IMR-90 (cell line): ENCODE results near the gene UBA7. TPM values are rescaled to one million over a fixed set of nuclear protein-coding genes. Genes with fewer than 3 reads are reported as not detected.

Source experiments
- ATAC-seq: fragments of 200-7000 bp; cut with Tn5 transposase; 2 replicates; pipeline ENCODE4 v1.9.1; 2020; ENCODE audit warnings: low read depth, mild to moderate bottlenecking, moderate library complexity
- BruUV-seq: library from RNA; stranded (reverse); fragments of 400-500 nt; replicated peaks from 2 replicates; lab custom pipeline; 2021; lab: Mats Ljungman, UMichigan
- CTCF ChIA-PET: fragments of 300-600 bp; formaldehyde crosslinking; extraction: SDS; loops from one replicate; lab custom pipeline; 2021; ENCODE audit warnings: antibody characterized with exemption; lab: Yijun Ruan, JAX
- POLR2A ChIA-PET: fragments of 300-600 bp; sonication (Branson Sonifier 250); formaldehyde crosslinking; loops from one replicate; lab custom pipeline; 2022; ENCODE audit warnings: antibody characterized with exemption; ENCODE audit not compliant: unreplicated experiment; lab: Charles Lee
- DNase-seq: peaks from one replicate; pipeline ENCODE4 v3.0.0; 2013
- H2AFZ ChIP-seq: replicated peaks from 2 replicates; pipeline ENCODE3; 2013; ENCODE audit warnings: low read length, mild to moderate bottlenecking; ENCODE audit not compliant: poor library complexity
- H2AK5ac ChIP-seq: 2 replicates; pipeline ENCODE4 v1.6.1; 2013; ENCODE audit warnings: low read depth, low read length, inconsistent platforms
- H2AK9ac ChIP-seq: replicated peaks from 2 replicates; pipeline ENCODE3; 2013; ENCODE audit warnings: mild to moderate bottlenecking, low read depth, low read length, moderate library complexity; ENCODE audit not compliant: poor library complexity
- H2BK120ac ChIP-seq: 2 replicates; pipeline ENCODE4 v1.6.1; 2013; ENCODE audit warnings: low read depth, low read length, inconsistent platforms
- H2BK15ac ChIP-seq: 3 replicates; pipeline ENCODE4 v1.6.1; 2013; ENCODE audit warnings: low read depth, low read length, inconsistent platforms
- H2BK20ac ChIP-seq: 2 replicates; pipeline ENCODE4 v1.6.1; 2013; ENCODE audit warnings: low read depth, mild to moderate bottlenecking, inconsistent platforms, low read length, moderate library complexity
- H2BK5ac ChIP-seq: 2 replicates; pipeline ENCODE4 v1.6.1; 2013; ENCODE audit warnings: mild to moderate bottlenecking, low read depth, low read length, inconsistent platforms; ENCODE audit not compliant: poor library complexity, severe bottlenecking
- H3K14ac ChIP-seq: replicated peaks from 2 replicates; pipeline ENCODE4 v1.6.1; 2013; ENCODE audit warnings: low read depth, low read length, inconsistent platforms
- H3K18ac ChIP-seq: 2 replicates; pipeline ENCODE4 v1.6.1; 2013; ENCODE audit warnings: low read depth, low read length, control low read depth
- H3K23ac ChIP-seq: 2 replicates; pipeline ENCODE4 v1.6.1; 2013; ENCODE audit warnings: low read depth, low read length, inconsistent platforms
- H3K27ac ChIP-seq: 2 replicates; pipeline ENCODE4 v1.5.1; 2013; ENCODE audit warnings: mild to moderate bottlenecking, control low read depth, low read length; ENCODE audit not compliant: insufficient read depth
- H3K27me3 ChIP-seq: 2 replicates; pipeline ENCODE4 v1.6.1; 2013; ENCODE audit warnings: low read length; ENCODE audit not compliant: control insufficient read depth, insufficient read depth
- H3K36me3 ChIP-seq: 2 replicates; pipeline ENCODE4 v1.6.1; 2013; ENCODE audit warnings: low read length, mixed read lengths; ENCODE audit not compliant: control insufficient read depth, insufficient read depth
- H3K4ac ChIP-seq: 2 replicates; pipeline ENCODE4 v1.6.1; 2013; ENCODE audit warnings: low read depth, low read length, inconsistent platforms
- H3K4me1 ChIP-seq: 2 replicates; pipeline ENCODE4 v1.6.1; 2013; ENCODE audit warnings: low read length, mixed read lengths; ENCODE audit not compliant: control insufficient read depth, insufficient read depth
- H3K4me2 ChIP-seq: 2 replicates; pipeline ENCODE4 v1.6.1; 2013; ENCODE audit warnings: low read depth, mild to moderate bottlenecking, control low read depth, low read length, moderate library complexity
- H3K4me3 ChIP-seq: 2 replicates; pipeline ENCODE4 v1.5.1; 2013; ENCODE audit warnings: low read depth, mild to moderate bottlenecking, control low read depth, low read length, moderate library complexity; ENCODE audit not compliant: insufficient read depth
- H3K56ac ChIP-seq: 2 replicates; pipeline ENCODE4 v1.6.1; 2013; ENCODE audit warnings: low read length, inconsistent platforms; ENCODE audit not compliant: insufficient read depth; ENCODE audit errors: extremely low read depth
- H3K79me1 ChIP-seq, 2 experiments: 2 replicates each; pipeline ENCODE4 v1.6.1; 2013; ENCODE audit warnings: low read length in 2 of 2, inconsistent platforms in 1 of 2, low read depth in 1 of 2
- H3K9ac ChIP-seq: 2 replicates; pipeline ENCODE4 v1.6.1; 2013; ENCODE audit warnings: low read depth, low read length, control low read depth
- H3K9me1 ChIP-seq: 2 replicates; pipeline ENCODE4 v1.6.1; 2013; ENCODE audit warnings: low read length, inconsistent platforms; ENCODE audit not compliant: insufficient read depth
- H3K9me3 ChIP-seq: 2 replicates; pipeline ENCODE4 v1.6.1; 2013; ENCODE audit warnings: low read length; ENCODE audit not compliant: control insufficient read depth, insufficient read depth
- H4K20me1 ChIP-seq: 2 replicates; pipeline ENCODE4 v1.6.1; 2013; ENCODE audit warnings: low read length, inconsistent platforms; ENCODE audit not compliant: insufficient read depth
- H4K5ac ChIP-seq: 2 replicates; pipeline ENCODE4 v1.6.1; 2013; ENCODE audit warnings: mild to moderate bottlenecking, low read depth, low read length, control low read depth
- H4K8ac ChIP-seq, 2 experiments: 2 replicates each; pipeline ENCODE4 v1.6.1; 2013; ENCODE audit warnings: low read depth in 2 of 2, low read length in 2 of 2, control low read depth in 1 of 2, inconsistent platforms in 1 of 2
- H4K91ac ChIP-seq: 2 replicates; pipeline ENCODE4 v1.6.1; 2013; ENCODE audit warnings: low read depth, low read length, inconsistent platforms; ENCODE audit not compliant: insufficient read depth
- BHLHE40 ChIP-seq: fragments of 150-350 bp; IDR thresholded peaks from 2 replicates; pipeline ENCODE4 v1.6.1; 2016; ENCODE audit warnings: mild to moderate bottlenecking, low read depth, low read length
- CHD1 ChIP-seq: IDR thresholded peaks from 2 replicates; pipeline ENCODE4 v1.6.1; 2012; ENCODE audit warnings: low read depth, low read length, improper control_type of control experiment
- CTCF ChIP-seq: conservative IDR thresholded peaks from 2 replicates; pipeline ENCODE4 v1.5.1; 2012; ENCODE audit warnings: mild to moderate bottlenecking, low read depth, low read length, improper control_type of control experiment
- ELK1 ChIP-seq: fragments of 150-350 bp; IDR thresholded peaks from 2 replicates; pipeline ENCODE4 v1.6.1; 2016; ENCODE audit warnings: low read depth, mild to moderate bottlenecking, low read length, moderate library complexity, borderline replicate concordance
- FOS ChIP-seq: fragments of 150-350 bp; IDR thresholded peaks from 2 replicates; pipeline ENCODE4 v1.6.1; 2016; ENCODE audit warnings: low read depth, low read length
- MAZ ChIP-seq: IDR thresholded peaks from 2 replicates; pipeline ENCODE4 v1.6.1; 2012; ENCODE audit warnings: low read depth, mild to moderate bottlenecking, low read length, improper control_type of control experiment, moderate library complexity, borderline replicate concordance
- MXI1 ChIP-seq: IDR thresholded peaks from 2 replicates; pipeline ENCODE4 v1.6.1; 2012; ENCODE audit warnings: low read depth, mild to moderate bottlenecking, low read length, moderate library complexity, borderline replicate concordance
- POLR2A ChIP-seq: IDR thresholded peaks from 2 replicates; pipeline ENCODE4 v1.6.1; 2012; ENCODE audit warnings: mild to moderate bottlenecking, low read depth, low read length
- RAD21 ChIP-seq: IDR thresholded peaks from 2 replicates; pipeline ENCODE4 v1.6.1; 2012; ENCODE audit warnings: low read length, improper control_type of control experiment
- RCOR1 ChIP-seq: IDR thresholded peaks from 2 replicates; pipeline ENCODE4 v1.6.1; 2012; ENCODE audit warnings: mild to moderate bottlenecking, low read length, improper control_type of control experiment; ENCODE audit not compliant: insufficient replicate concordance
- SMC3 ChIP-seq: fragments of 150-350 bp; IDR thresholded peaks from 2 replicates; pipeline ENCODE4 v1.6.1; 2016; ENCODE audit warnings: low read depth, mild to moderate bottlenecking, antibody characterized with exemption, low read length, moderate library complexity
- USF2 ChIP-seq: fragments of 150-350 bp; IDR thresholded peaks from 2 replicates; pipeline ENCODE4 v1.6.1; 2017; ENCODE audit warnings: mild to moderate bottlenecking, antibody characterized with exemption, low read length, low read depth
- WGBS, 2 experiments: methylation state at CpG; one replicate each; pipeline versions ENCODE4 v1.1.5 to v1.1.7; 2013; ENCODE audit warnings: missing lambda C conversion rate in 2 of 2; ENCODE audit not compliant: insufficient read length in 1 of 2; ENCODE audit errors: extremely low coverage in 2 of 2; 5-methylcytosine and 5-hydroxymethylcytosine counted together
- dilution Hi-C: fragments of 300-500 bp; cut with HindIII; formaldehyde crosslinking; loops from one replicate; pipeline ENCODE4 v1.14.3; 2018; ENCODE audit warnings: low sequenced_read_pairs; ENCODE audit not compliant: unreplicated experiment
- in situ Hi-C: fragments of 300-500 bp; cut with MboI; formaldehyde crosslinking; loops from 3 replicates; pipeline ENCODE4 v1.14.3; 2019; ENCODE audit warnings: low sequenced_read_pairs, inconsistent platforms, mixed read lengths
- intact Hi-C: fragments of 100-400 bp; cut with micrococcal nuclease; formaldehyde crosslinking; loops from 2 replicates; pipeline ENCODE4 v1.10.0; 2022
- polyA plus RNA-seq, 3 experiments: library from polyadenylated mRNA; depleted of rRNA; stranded (reverse); fragments of >200 nt; gene quantifications; 2 replicates each; pipeline ENCODE4 v1.2.3, GENCODE V29; 2012; ENCODE audit warnings: low replicate concordance in 1 of 3
- total RNA-seq: library from RNA; depleted of rRNA; stranded (reverse); fragments of >200 nt; gene quantifications from 2 replicates; pipeline ENCODE4 v1.2.3, GENCODE V29; 2012

The UBA7 gene
- total and polyA plus RNA-seq, 2 of the 4 experiments (the other 2 are of a cell fraction): 18.6 to 57.8 TPM

- no peak for TF ChIP-seq MXI1
These were observed 6.2 kb downstream of the UBA7 start (continued) for GRCh38 chr3:49807431-49808114.

- CTCF ChIA-PET: interaction anchor here (0.8 kb wide), 1 partner anchor 32 kb away, joined by 3 read pairs; no protein-coding TSS in a partner anchor
- H3K9ac ChIP-seq: no peak overlapping the region
- no peak for ATAC-seq
- TF ChIP-seq RCOR1 (no peak), CTCF (no peak), POLR2A (no peak), MXI1 (no peak), BHLHE40 (no peak), RAD21 (no peak), USF2 (no peak), SMC3 (no peak), FOS (no peak), CHD1 (no peak), ELK1 (no peak), MAZ (no peak)
These were observed 6.9 kb downstream of the UBA7 start for GRCh38 chr3:49806850-49807249.

More at GRCh38 chr3:49806850-49807249, 6.9 kb downstream of the UBA7 start:
- Histone ChIP-seq H3K18ac (no peak overlapping the region), H2AFZ (no peak overlapping the region), H2AK9ac (no peak overlapping the region), H3K56ac (no peak overlapping the region), H4K20me1 (no peaks in the 10 kb centered on the region), H3K4me1 (peaks cover 32% of the 10 kb centered on the region), H2BK20ac (no peak overlapping the region), H3K9me1 (peaks cover 7% of the 10 kb centered on the region; the same call in 1 of the 2 replicates), H4K8ac (peak overlapping the region in 1 of 2 experiments; percentile 50; a peak in 1 of 4 replicates), H3K4ac (no peak overlapping the region; the same call in 1 of the 2 replicates), H3K9me3 (no peaks in the 10 kb centered on the region), H3K4me2 (no peak overlapping the region), H3K36me3 (peaks cover 27% of the 10 kb centered on the region), H3K27ac (no peak overlapping the region), H2AK5ac (no peak overlapping the region), H4K5ac (no peak overlapping the region), H3K4me3 (no peak overlapping the region), H2BK120ac (0 out of 2 replicates have a peak overlapping the region, but pooled peaks have one; percentile 33), H2BK5ac (no peak overlapping the region), H3K23ac (no peak overlapping the region), H3K79me1 (peaks cover 0 to 9% of the 10 kb centered on the region in 2 experiments; a peak in 1 of 4 replicates), H2BK15ac (no peak overlapping the region), H4K91ac (no peak overlapping the region), H3K27me3 (no peaks in the 10 kb centered on the region), H3K14ac (0 out of 2 replicates have a peak overlapping the region, but pooled peaks have one; percentile 8)
- POLR2A ChIA-PET: no interaction called here
- dilution Hi-C loops: no loop called here
- no peak for DNase-seq
- in situ Hi-C loops: no loop called here
- 93% methylated on average over 1 of the region's 2 CpGs; no CpG with 5 or more reads in 1 of the 2 experiments for WGBS, 2 experiments
- intact Hi-C loops: no loop called here
- no TSS peak for BruUV-seq
